Liver (tissue), 3 donors: ENCODE data around the gene ZSWIM2.

Experiments used
- CTCF ChIP-seq: fragments of 150-350 bp; IDR thresholded peaks from 2 replicates; pipeline ENCODE4 v1.5.1; 2017; ENCODE audit warnings: improper control_type of control experiment, low read depth, low read length; ENCODE audit not compliant: missing input control
- EGR1 ChIP-seq, 2 donors: IDR thresholded peaks; 2 replicates each; pipeline ENCODE4 v1.6.1; 2016 to 2018; ENCODE audit warnings: antibody characterized with exemption in 2 of 2, low read depth in 2 of 2
- FOXA1 ChIP-seq: IDR thresholded peaks from 2 replicates; pipeline ENCODE4 v1.6.1; 2016; ENCODE audit warnings: antibody characterized with exemption
- HNF4G ChIP-seq: IDR thresholded peaks from 2 replicates; pipeline ENCODE4 v1.6.1; 2016; ENCODE audit warnings: antibody characterized with exemption
- JUND ChIP-seq, 2 donors: IDR thresholded peaks; 2 replicates each; pipeline ENCODE4 v1.6.1; 2016; ENCODE audit warnings: antibody characterized with exemption in 2 of 2
- RAD21 ChIP-seq, 2 donors: IDR thresholded peaks; 2 replicates each; pipeline ENCODE4 v1.6.1; 2016; ENCODE audit warnings: antibody characterized with exemption in 2 of 2, mild to moderate bottlenecking in 2 of 2
- donor health status: healthy.
- donor health status: healthy.

GRCh38 chr2:186841940-186842339, 7.0 kb downstream of the ZSWIM2 start:
- TF ChIP-seq HNF4G = no peak
- TF ChIP-seq CTCF = no peak
- no peak for TF ChIP-seq EGR1 (IDR thresholded peaks at IDR 0.05; ENCODE audit: low read depth in 2 of 2)
- TF ChIP-seq FOXA1 = no peak
- no peak for TF ChIP-seq RAD21 (IDR thresholded peaks at IDR 0.05)
- no peak for TF ChIP-seq JUND (IDR thresholded peaks at IDR 0.05)
